Type B pancreatic cell (in vitro differentiated cells): Measurements from ENCODE around the gene SLC22A16. TPM values are rescaled to one million over a fixed set of nuclear protein-coding genes. Genes with fewer than 3 reads are reported as not detected.

Experiments used
- DNase-seq: peaks from one replicate; pipeline ENCODE4 v3.0.0; 2021; ENCODE audit warnings: mixed read lengths; ENCODE audit not compliant: unreplicated experiment; ENCODE audit errors: extremely low spot score
- H3K27ac Mint-ChIP-seq: 2 replicates; pipeline ENCODE4 v1.8.0; 2021; ENCODE audit warnings: mild to moderate bottlenecking, mixed read lengths
- H3K27me3 Mint-ChIP-seq: 2 replicates; pipeline ENCODE4 v1.8.0; 2021; ENCODE audit warnings: mixed read lengths
- H3K36me3 Mint-ChIP-seq: 2 replicates; pipeline ENCODE4 v1.8.0; 2021; ENCODE audit warnings: mixed read lengths
- H3K4me1 Mint-ChIP-seq: one replicate; pipeline ENCODE4 v1.8.0; 2021; ENCODE audit warnings: mixed read lengths; ENCODE audit not compliant: unreplicated experiment
- H3K4me3 Mint-ChIP-seq: 2 replicates; pipeline ENCODE4 v1.8.0; 2021; ENCODE audit warnings: mild to moderate bottlenecking, mixed read lengths
- H3K9me3 Mint-ChIP-seq: 2 replicates; pipeline ENCODE4 v1.8.0; 2021; ENCODE audit warnings: mixed read lengths
- CTCF ChIP-seq: fragments of 200-600 bp; sonication (generic); conservative IDR thresholded peaks from 2 replicates; pipeline ENCODE4 v1.5.0; 2021; ENCODE audit warnings: antibody characterized with exemption, mild to moderate bottlenecking
- total RNA-seq: library from RNA; stranded (reverse); gene quantifications from 2 replicates; pipeline ENCODE4 v1.2.1, GENCODE V29; 2021; ENCODE audit warnings: low replicate concordance

SLC22A16 gene
- total RNA-seq, 1 donor from 2014 or later = not detected

DNA sequence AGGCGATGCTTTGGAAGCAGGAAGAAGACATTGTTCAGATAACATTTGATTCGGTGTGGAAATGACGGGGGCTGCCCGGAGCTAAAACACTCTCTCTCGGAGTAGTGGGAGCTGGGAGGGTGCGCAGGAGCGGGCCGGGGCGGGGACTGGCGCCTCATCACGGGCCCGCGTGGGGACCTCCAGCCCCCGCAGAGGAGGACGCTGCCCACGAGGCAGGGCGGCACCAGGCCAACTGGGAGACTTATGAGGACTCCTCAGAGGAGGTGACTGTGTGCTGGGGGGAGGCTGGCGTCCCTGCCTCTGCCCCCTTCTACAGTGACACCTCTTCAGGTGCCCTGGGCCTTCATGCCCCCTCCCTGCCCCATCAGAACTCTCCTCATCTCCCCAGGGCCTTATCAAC is 76.2 kb downstream of the SLC22A16 start:
- H3K27ac Mint-ChIP-seq = no peak overlapping the region
- no peak for DNase-seq
- H3K36me3 Mint-ChIP-seq = no peaks in the 10 kb centered on the region
- no peaks in the 10 kb centered on the region for H3K27me3 Mint-ChIP-seq
- no peak overlapping the region for H3K4me3 Mint-ChIP-seq
- H3K9me3 Mint-ChIP-seq = no peaks in the 10 kb centered on the region
- no peak for TF ChIP-seq CTCF
- peaks cover 9% of the 10 kb centered on the region for H3K4me1 Mint-ChIP-seq

- Mint-ChIP-seq H3K27ac (peak overlapping the region; percentile 61), H3K9me3 (no peaks in the 10 kb centered on the region), H3K36me3 (no peaks in the 10 kb centered on the region), H3K27me3 (no peaks in the 10 kb centered on the region), H3K4me3 (no peak overlapping the region), H3K4me1 (peaks cover 9% of the 10 kb centered on the region)
- no peak for TF ChIP-seq CTCF
- DNase-seq = no peak
These were observed 77.0 kb downstream of the SLC22A16 start for GRCh38 chr6:110399219-110400071.

- no peak for TF ChIP-seq CTCF
- Mint-ChIP-seq H3K27me3 (no peaks in the 10 kb centered on the region), H3K36me3 (no peaks in the 10 kb centered on the region), H3K4me3 (no peak overlapping the region), H3K4me1 (peaks cover 9% of the 10 kb centered on the region), H3K9me3 (no peaks in the 10 kb centered on the region), H3K27ac (peak overlapping the region; percentile 61)
- DNase-seq = no peak
These were observed 77.6 kb downstream of the SLC22A16 start for GRCh38 chr6:110398778-110399177.

DNA sequence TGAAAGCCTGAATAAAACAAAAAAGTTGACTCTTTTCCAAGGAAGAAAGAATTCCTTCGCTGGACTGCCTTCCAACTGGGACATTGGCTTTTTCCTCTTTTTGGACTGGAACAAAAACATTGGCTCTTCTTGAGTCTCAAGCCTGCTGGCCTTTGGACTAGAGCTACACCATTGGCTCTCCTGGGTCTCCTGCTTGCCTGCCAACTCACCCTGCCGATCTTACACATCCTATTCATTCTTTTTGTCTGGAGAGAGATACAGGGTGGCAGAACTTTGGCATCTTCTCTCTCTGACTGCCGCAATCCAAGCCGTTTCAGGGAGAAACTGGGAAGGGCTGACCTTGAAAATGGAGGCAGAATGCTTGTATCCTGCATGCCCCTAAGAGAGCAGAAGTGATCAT is 81.2 kb downstream of the SLC22A16 start:
- Mint-ChIP-seq H3K4me1 (peaks cover 18% of the 10 kb centered on the region), H3K4me3 (no peak overlapping the region), H3K36me3 (no peaks in the 10 kb centered on the region), H3K9me3 (no peaks in the 10 kb centered on the region), H3K27me3 (no peaks in the 10 kb centered on the region), H3K27ac (no peak overlapping the region)
- no peak for TF ChIP-seq CTCF
- DNase-seq = no peak

GRCh38 chr6:110394409-110394808 is 82.0 kb downstream of the SLC22A16 start:
- no peak for TF ChIP-seq CTCF
- Mint-ChIP-seq H3K36me3 (no peaks in the 10 kb centered on the region), H3K4me3 (no peak overlapping the region), H3K4me1 (peaks cover 26% of the 10 kb centered on the region), H3K27me3 (no peaks in the 10 kb centered on the region), H3K9me3 (no peaks in the 10 kb centered on the region), H3K27ac (no peak overlapping the region)
- DNase-seq = no peak
